ENCODE data around the gene PTGES3L. TPM values are rescaled to one million over a fixed set of nuclear protein-coding genes. Genes with fewer than 3 reads are reported as not detected.

The PTGES3L gene
- total and polyA plus RNA-seq, 2 of the 13 experiments (the other 11 are each of a cell fraction or from before 2014, with no cell fraction given) = 1.2 to 2.9 TPM

GRCh38 chr17:42920106-42920900 is 59.6 kb downstream of the PTGES3L start (continued):
- no peak for TF ChIP-seq ZBED4 (CRISPR knock-in tag; IDR thresholded peaks at IDR 0.05; ENCODE audit: borderline replicate concordance)
- TF ChIP-seq ZBTB1 (CRISPR knock-in tag; IDR thresholded peaks at IDR 0.05; ENCODE audit: borderline replicate concordance) = no peak
- TF ChIP-seq, protein P1, sequence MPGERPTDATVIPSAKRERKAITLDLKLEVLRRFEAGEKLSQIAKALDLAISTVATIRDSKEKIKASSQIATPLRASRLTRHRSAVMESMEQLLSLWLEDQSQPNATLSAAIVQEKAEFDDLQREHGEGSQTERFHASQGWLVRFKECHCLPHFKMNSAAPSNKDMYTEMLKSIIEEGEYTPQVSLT (CRISPR knock-in tag; IDR thresholded peaks at IDR 0.05; ENCODE audit: borderline replicate concordance, low read depth) = no peak
- TF ChIP-seq DBP (CRISPR knock-in tag; IDR thresholded peaks at IDR 0.05; ENCODE audit: not compliant biosample characterization) = no peak
- TF ChIP-seq, protein P2, sequence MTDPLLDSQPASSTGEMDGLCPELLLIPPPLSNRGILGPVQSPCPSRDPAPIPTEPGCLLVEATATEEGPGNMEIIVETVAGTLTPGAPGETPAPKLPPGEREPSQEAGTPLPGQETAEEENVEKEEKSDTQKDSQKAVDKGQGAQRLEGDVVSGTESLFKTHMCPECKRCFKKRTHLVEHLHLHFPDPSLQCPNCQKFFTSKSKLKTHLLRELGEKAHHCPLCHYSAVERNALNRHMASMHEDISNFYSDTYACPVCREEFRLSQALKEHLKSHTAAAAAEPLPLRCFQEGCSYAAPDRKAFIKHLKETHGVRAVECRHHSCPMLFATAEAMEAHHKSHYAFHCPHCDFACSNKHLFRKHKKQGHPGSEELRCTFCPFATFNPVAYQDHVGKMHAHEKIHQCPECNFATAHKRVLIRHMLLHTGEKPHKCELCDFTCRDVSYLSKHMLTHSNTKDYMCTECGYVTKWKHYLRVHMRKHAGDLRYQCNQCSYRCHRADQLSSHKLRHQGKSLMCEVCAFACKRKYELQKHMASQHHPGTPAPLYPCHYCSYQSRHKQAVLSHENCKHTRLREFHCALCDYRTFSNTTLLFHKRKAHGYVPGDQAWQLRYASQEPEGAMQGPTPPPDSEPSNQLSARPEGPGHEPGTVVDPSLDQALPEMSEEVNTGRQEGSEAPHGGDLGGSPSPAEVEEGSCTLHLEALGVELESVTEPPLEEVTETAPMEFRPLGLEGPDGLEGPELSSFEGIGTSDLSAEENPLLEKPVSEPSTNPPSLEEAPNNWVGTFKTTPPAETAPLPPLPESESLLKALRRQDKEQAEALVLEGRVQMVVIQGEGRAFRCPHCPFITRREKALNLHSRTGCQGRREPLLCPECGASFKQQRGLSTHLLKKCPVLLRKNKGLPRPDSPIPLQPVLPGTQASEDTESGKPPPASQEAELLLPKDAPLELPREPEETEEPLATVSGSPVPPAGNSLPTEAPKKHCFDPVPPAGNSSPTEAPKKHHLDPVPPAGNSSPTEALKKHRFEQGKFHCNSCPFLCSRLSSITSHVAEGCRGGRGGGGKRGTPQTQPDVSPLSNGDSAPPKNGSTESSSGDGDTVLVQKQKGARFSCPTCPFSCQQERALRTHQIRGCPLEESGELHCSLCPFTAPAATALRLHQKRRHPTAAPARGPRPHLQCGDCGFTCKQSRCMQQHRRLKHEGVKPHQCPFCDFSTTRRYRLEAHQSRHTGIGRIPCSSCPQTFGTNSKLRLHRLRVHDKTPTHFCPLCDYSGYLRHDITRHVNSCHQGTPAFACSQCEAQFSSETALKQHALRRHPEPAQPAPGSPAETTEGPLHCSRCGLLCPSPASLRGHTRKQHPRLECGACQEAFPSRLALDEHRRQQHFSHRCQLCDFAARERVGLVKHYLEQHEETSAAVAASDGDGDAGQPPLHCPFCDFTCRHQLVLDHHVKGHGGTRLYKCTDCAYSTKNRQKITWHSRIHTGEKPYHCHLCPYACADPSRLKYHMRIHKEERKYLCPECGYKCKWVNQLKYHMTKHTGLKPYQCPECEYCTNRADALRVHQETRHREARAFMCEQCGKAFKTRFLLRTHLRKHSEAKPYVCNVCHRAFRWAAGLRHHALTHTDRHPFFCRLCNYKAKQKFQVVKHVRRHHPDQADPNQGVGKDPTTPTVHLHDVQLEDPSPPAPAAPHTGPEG (CRISPR knock-in tag; IDR thresholded peaks at IDR 0.05) = no peak
- 0 out of 2 replicates have a peak, but pooled peaks have one; percentile 46 for TF ChIP-seq IRF9 (CRISPR knock-in tag; IDR thresholded peaks at IDR 0.05; ENCODE audit: borderline replicate concordance)
- no peak for TF ChIP-seq EEA1 (CRISPR knock-in tag; IDR thresholded peaks at IDR 0.05; ENCODE audit: borderline replicate concordance)
- no peak; the same call in none of the 2 replicates for TF ChIP-seq FOXK1 (CRISPR knock-in tag; IDR thresholded peaks at IDR 0.05; ENCODE audit: borderline replicate concordance, low read depth)
- TF ChIP-seq SP5 (CRISPR knock-in tag; IDR thresholded peaks at IDR 0.05; ENCODE audit: borderline replicate concordance, low read depth) = 0 out of 2 replicates have a peak, but pooled peaks have one; percentile 22
- no peak for TF ChIP-seq HNRNPLL (IDR thresholded peaks at IDR 0.05; ENCODE audit: low read depth, low read length, poor library complexity, severe bottlenecking)
- TF ChIP-seq YEATS4 (CRISPR knock-in tag; IDR thresholded peaks at IDR 0.05; ENCODE audit: borderline replicate concordance) = peak; percentile 14; the same call in 1 of the 2 replicates
- TF ChIP-seq HDAC6 (IDR thresholded peaks at IDR 0.05; ENCODE audit: low read depth, low read length) = no peak
- no peak for TF ChIP-seq ZNF563 (CRISPR knock-in tag; IDR thresholded peaks at IDR 0.05)

Data from HepG2 (cell line).